Neural cell (in vitro differentiated cells): Measurements from ENCODE around the gene FBXO24. TPM values are rescaled to one million over a fixed set of nuclear protein-coding genes. Genes with fewer than 3 reads are reported as not detected.

ENCODE experiments used
- H2AFZ ChIP-seq: fragments of 200-600, 300-800 bp; sonication (generic), shearing (Covaris generic); 2 replicates; pipeline ENCODE4 v1.6.0; 2014; ENCODE audit warnings: low read depth, mild to moderate bottlenecking, antibody characterized with exemption, low read length, moderate library complexity
- H3F3A ChIP-seq: fragments of 200-600 bp; shearing (Covaris generic); 2 replicates; pipeline ENCODE4 v1.6.1; 2016; ENCODE audit warnings: mild to moderate bottlenecking, moderate library complexity, mixed read lengths, antibody characterized with exemption, low read length; ENCODE audit not compliant: insufficient read depth, poor library complexity, severe bottlenecking
- H3K27ac ChIP-seq: fragments of 200-600, 300-800 bp; sonication (generic), shearing (Covaris generic); 2 replicates; pipeline ENCODE4 v1.5.1; 2014; ENCODE audit warnings: mild to moderate bottlenecking, low read length, moderate library complexity
- H3K27me3 ChIP-seq: fragments of 300-800, 200-600 bp; sonication (generic), shearing (Covaris generic); 2 replicates; pipeline ENCODE4 v1.6.0; 2014; ENCODE audit warnings: mild to moderate bottlenecking, low read depth, low read length, moderate library complexity; ENCODE audit not compliant: insufficient read depth
- H3K36me3 ChIP-seq: fragments of 300-800, 200-600 bp; sonication (generic), shearing (Covaris generic); 2 replicates; pipeline ENCODE4 v1.5.1; 2014; ENCODE audit warnings: mild to moderate bottlenecking, antibody characterized with exemption, low read length, moderate library complexity; ENCODE audit not compliant: insufficient read depth
- H3K4me2 ChIP-seq: fragments of 300-800, 200-600 bp; sonication (generic), shearing (Covaris generic); 2 replicates; pipeline ENCODE4 v1.6.0; 2014; ENCODE audit warnings: mild to moderate bottlenecking, low read length
- H3K4me3 ChIP-seq: fragments of 300-800, 200-600 bp; sonication (generic), shearing (Covaris generic); 2 replicates; pipeline ENCODE4 v1.5.1; 2014; ENCODE audit warnings: mild to moderate bottlenecking, low read length, moderate library complexity
- H3K79me2 ChIP-seq: fragments of 200-600 bp; shearing (Covaris generic); replicated peaks from 2 replicates; pipeline ENCODE4 v1.6.0; 2014; ENCODE audit warnings: mild to moderate bottlenecking, low read length, moderate library complexity; ENCODE audit not compliant: insufficient read depth
- H3K9ac ChIP-seq: fragments of 300-800, 200-600 bp; sonication (generic), shearing (Covaris generic); 2 replicates; pipeline ENCODE4 v1.6.1; 2016; ENCODE audit warnings: mild to moderate bottlenecking, low read length, mixed read lengths
- H3K9me2 ChIP-seq: fragments of 200-600 bp; shearing (Covaris generic); 2 replicates; pipeline ENCODE4 v1.6.1; 2016; ENCODE audit warnings: mild to moderate bottlenecking, low read length, mixed read lengths; ENCODE audit not compliant: insufficient read depth
- H3K9me3 ChIP-seq: fragments of 200-600, 300-800 bp; sonication (generic), shearing (Covaris generic); 2 replicates; pipeline ENCODE4 v1.6.1; 2016; ENCODE audit warnings: mild to moderate bottlenecking, mixed run types, low read length, moderate library complexity, mixed read lengths
- H4K20me1 ChIP-seq: fragments of 200-600 bp; shearing (Covaris generic); 2 replicates; pipeline ENCODE4 v1.6.1; 2016; ENCODE audit warnings: mild to moderate bottlenecking, mixed run types; ENCODE audit not compliant: insufficient read depth
- EP300 ChIP-seq: fragments of 450-650 bp; conservative IDR thresholded peaks from 2 replicates; pipeline ENCODE4 v1.6.1; 2014; ENCODE audit warnings: antibody characterized with exemption, mild to moderate bottlenecking, moderate library complexity; ENCODE audit not compliant: poor library complexity, severe bottlenecking
- EZH2 ChIP-seq: fragments of 200-600, 300-800 bp; shearing (Covaris generic), sonication (generic); IDR thresholded peaks from 2 replicates; pipeline ENCODE4 v1.6.1; 2014; ENCODE audit warnings: antibody characterized with exemption, low read length, borderline replicate concordance, mild to moderate bottlenecking; ENCODE audit not compliant: insufficient read depth, poor library complexity, severe bottlenecking
- MXI1 ChIP-seq: fragments of 450-650 bp; conservative IDR thresholded peaks from 2 replicates; pipeline ENCODE4 v1.6.1; 2014; ENCODE audit warnings: antibody characterized with exemption, mild to moderate bottlenecking; ENCODE audit not compliant: poor library complexity, severe bottlenecking
- POLR2AphosphoS5 ChIP-seq: IDR thresholded peaks from 2 replicates; pipeline ENCODE4 v1.6.1; 2012
- RAD21 ChIP-seq: fragments of 450-650 bp; conservative IDR thresholded peaks from 2 replicates; pipeline ENCODE4 v1.6.1; 2014; ENCODE audit warnings: antibody characterized with exemption, mild to moderate bottlenecking, moderate library complexity
- SMC3 ChIP-seq: fragments of 450-650 bp; conservative IDR thresholded peaks from 2 replicates; pipeline ENCODE4 v1.6.1; 2014; ENCODE audit warnings: antibody characterized with exemption, mild to moderate bottlenecking, moderate library complexity; ENCODE audit not compliant: poor library complexity
- TAF1 ChIP-seq: IDR thresholded peaks from 2 replicates; pipeline ENCODE4 v1.6.1; 2012; ENCODE audit warnings: low read depth
- polyA plus RNA-seq: library from polyadenylated mRNA; depleted of rRNA; stranded (reverse); fragments of >200 nt; gene quantifications from 2 replicates; pipeline ENCODE4 v1.2.3, GENCODE V29; 2014
- TF ChIP-seq, protein P1 (sequence below): IDR thresholded peaks from 2 replicates; pipeline ENCODE4 v1.6.1; 2012; ENCODE audit warnings: borderline replicate concordance
- TF ChIP-seq, protein P2 (sequence below): fragments of 450-650 bp; IDR thresholded peaks from 2 replicates; pipeline ENCODE4 v1.5.1; 2014; ENCODE audit warnings: antibody characterized with exemption, mild to moderate bottlenecking, moderate library complexity; ENCODE audit not compliant: poor library complexity, severe bottlenecking

The FBXO24 gene
- polyA plus RNA-seq, 1 donor from 2014 or later, result 0.52 TPM

GRCh38 chr7:100577103-100577502 is 9.0 kb upstream of the FBXO24 start:
- Histone ChIP-seq H3K9me3 (no peaks in the 10 kb centered on the region), H3K27ac (no peak overlapping the region), H3F3A (no peaks in the 10 kb centered on the region), H4K20me1 (no peaks in the 10 kb centered on the region), H3K79me2 (no peaks in the 10 kb centered on the region), H2AFZ (no peak overlapping the region), H3K36me3 (no peaks in the 10 kb centered on the region), H3K4me3 (no peak overlapping the region), H3K9me2 (no peaks in the 10 kb centered on the region), H3K9ac (no peak overlapping the region), H3K27me3 (no peaks in the 10 kb centered on the region), H3K4me2 (no peak overlapping the region)
- TF ChIP-seq SMC3, result no peak
- no peak for TF ChIP-seq TAF1
- TF ChIP-seq, protein P1, sequence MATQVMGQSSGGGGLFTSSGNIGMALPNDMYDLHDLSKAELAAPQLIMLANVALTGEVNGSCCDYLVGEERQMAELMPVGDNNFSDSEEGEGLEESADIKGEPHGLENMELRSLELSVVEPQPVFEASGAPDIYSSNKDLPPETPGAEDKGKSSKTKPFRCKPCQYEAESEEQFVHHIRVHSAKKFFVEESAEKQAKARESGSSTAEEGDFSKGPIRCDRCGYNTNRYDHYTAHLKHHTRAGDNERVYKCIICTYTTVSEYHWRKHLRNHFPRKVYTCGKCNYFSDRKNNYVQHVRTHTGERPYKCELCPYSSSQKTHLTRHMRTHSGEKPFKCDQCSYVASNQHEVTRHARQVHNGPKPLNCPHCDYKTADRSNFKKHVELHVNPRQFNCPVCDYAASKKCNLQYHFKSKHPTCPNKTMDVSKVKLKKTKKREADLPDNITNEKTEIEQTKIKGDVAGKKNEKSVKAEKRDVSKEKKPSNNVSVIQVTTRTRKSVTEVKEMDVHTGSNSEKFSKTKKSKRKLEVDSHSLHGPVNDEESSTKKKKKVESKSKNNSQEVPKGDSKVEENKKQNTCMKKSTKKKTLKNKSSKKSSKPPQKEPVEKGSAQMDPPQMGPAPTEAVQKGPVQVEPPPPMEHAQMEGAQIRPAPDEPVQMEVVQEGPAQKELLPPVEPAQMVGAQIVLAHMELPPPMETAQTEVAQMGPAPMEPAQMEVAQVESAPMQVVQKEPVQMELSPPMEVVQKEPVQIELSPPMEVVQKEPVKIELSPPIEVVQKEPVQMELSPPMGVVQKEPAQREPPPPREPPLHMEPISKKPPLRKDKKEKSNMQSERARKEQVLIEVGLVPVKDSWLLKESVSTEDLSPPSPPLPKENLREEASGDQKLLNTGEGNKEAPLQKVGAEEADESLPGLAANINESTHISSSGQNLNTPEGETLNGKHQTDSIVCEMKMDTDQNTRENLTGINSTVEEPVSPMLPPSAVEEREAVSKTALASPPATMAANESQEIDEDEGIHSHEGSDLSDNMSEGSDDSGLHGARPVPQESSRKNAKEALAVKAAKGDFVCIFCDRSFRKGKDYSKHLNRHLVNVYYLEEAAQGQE, result no peak
- no peak for TF ChIP-seq POLR2AphosphoS5
- no peak for TF ChIP-seq RAD21
- TF ChIP-seq MXI1, result no peak
- TF ChIP-seq, protein P2, sequence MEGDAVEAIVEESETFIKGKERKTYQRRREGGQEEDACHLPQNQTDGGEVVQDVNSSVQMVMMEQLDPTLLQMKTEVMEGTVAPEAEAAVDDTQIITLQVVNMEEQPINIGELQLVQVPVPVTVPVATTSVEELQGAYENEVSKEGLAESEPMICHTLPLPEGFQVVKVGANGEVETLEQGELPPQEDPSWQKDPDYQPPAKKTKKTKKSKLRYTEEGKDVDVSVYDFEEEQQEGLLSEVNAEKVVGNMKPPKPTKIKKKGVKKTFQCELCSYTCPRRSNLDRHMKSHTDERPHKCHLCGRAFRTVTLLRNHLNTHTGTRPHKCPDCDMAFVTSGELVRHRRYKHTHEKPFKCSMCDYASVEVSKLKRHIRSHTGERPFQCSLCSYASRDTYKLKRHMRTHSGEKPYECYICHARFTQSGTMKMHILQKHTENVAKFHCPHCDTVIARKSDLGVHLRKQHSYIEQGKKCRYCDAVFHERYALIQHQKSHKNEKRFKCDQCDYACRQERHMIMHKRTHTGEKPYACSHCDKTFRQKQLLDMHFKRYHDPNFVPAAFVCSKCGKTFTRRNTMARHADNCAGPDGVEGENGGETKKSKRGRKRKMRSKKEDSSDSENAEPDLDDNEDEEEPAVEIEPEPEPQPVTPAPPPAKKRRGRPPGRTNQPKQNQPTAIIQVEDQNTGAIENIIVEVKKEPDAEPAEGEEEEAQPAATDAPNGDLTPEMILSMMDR, result no peak
- TF ChIP-seq EZH2, result no peak
- TF ChIP-seq EP300, result no peak

GRCh38 chr7:100577507-100577906 is 8.6 kb upstream of the FBXO24 start:
- Histone ChIP-seq H3K4me3 (no peak overlapping the region), H3K79me2 (no peaks in the 10 kb centered on the region), H3F3A (no peaks in the 10 kb centered on the region), H2AFZ (no peak overlapping the region), H3K9me2 (no peaks in the 10 kb centered on the region), H3K9ac (no peak overlapping the region), H3K9me3 (no peaks in the 10 kb centered on the region), H3K36me3 (no peaks in the 10 kb centered on the region), H4K20me1 (no peaks in the 10 kb centered on the region), H3K27me3 (no peaks in the 10 kb centered on the region), H3K27ac (no peak overlapping the region), H3K4me2 (no peak overlapping the region)
- TF ChIP-seq EZH2 (no peak), POLR2AphosphoS5 (no peak), EP300 (no peak)
